ENCODE measurements around the gene SMIM38. TPM values are rescaled to one million over a fixed set of nuclear protein-coding genes. Genes with fewer than 3 reads are reported as not detected.
"Not testable (repeated sequence)": the region's sequence is repeated elsewhere in the genome, so short reads cannot be mapped to it uniquely, and the experiment has no call there.

The SMIM38 gene
- total RNA-seq, 6 experiments from 2014 or later = not detected

DNA sequence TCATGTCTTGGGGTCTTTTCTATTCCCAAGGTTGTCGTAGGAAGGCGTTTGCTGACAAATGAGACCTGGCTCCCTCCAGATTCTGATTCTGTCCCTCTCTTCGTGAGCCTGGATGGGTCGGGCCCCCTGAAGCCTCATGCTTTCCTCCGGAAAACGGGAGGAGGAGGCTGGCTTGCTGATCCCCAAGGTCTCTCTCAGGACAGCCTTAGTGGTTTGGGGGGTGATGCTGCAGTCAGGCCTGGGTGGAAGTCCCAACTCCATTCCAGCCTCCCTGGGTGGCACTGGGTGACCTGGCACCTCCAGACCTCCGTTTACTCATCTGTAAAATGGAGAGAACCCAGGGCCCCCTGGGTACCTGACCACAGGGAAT lies 23.4 kb upstream of the SMIM38 start:
- no peak for DNase-seq
- Mint-ChIP-seq H3K27ac (no peak overlapping the region), H3K9me3 (peaks cover 27% of the 10 kb centered on the region), H3K36me3 (ENCODE audit: low read depth) (peaks cover 28% of the 10 kb centered on the region), H3K27me3 (ENCODE audit: insufficient read depth) (peaks cover 2% of the 10 kb centered on the region; the same call in 1 of the 2 replicates), H3K4me1 (ENCODE audit: low read depth) (peaks cover 4% of the 10 kb centered on the region; the same call in 1 of the 2 replicates), H3K4me3 (no peak overlapping the region)
- TF ChIP-seq, protein P1, sequence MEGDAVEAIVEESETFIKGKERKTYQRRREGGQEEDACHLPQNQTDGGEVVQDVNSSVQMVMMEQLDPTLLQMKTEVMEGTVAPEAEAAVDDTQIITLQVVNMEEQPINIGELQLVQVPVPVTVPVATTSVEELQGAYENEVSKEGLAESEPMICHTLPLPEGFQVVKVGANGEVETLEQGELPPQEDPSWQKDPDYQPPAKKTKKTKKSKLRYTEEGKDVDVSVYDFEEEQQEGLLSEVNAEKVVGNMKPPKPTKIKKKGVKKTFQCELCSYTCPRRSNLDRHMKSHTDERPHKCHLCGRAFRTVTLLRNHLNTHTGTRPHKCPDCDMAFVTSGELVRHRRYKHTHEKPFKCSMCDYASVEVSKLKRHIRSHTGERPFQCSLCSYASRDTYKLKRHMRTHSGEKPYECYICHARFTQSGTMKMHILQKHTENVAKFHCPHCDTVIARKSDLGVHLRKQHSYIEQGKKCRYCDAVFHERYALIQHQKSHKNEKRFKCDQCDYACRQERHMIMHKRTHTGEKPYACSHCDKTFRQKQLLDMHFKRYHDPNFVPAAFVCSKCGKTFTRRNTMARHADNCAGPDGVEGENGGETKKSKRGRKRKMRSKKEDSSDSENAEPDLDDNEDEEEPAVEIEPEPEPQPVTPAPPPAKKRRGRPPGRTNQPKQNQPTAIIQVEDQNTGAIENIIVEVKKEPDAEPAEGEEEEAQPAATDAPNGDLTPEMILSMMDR (IDR thresholded peaks at IDR 0.05) = no peak

DNA sequence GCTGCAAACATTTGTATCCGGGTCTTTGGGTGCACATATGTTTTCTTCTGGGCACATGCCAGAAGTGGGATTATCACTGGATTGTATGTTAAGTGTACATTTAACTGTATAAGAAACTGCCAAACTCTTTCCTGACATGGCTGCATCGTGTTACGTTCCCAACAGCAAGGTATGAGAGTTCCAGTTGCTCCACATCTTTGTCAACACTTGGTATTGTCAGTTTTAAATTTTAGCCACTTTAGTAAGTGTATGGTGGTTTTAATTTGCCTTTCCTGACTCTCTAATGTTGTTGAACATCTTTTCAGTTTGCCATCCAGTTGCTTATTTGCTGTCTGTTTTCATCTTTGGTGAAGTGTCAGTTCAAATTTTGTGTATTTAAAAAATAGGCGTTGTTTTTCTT lies 22.5 kb upstream of the SMIM38 start:
- DNase-seq = no peak
- peaks cover 20% of the 10 kb centered on the region for H3K9me3 Mint-ChIP-seq
- H3K4me1 Mint-ChIP-seq (ENCODE audit: low read depth) = peaks cover 12% of the 10 kb centered on the region
- TF ChIP-seq, protein P1 (IDR thresholded peaks at IDR 0.05) = no peak
- H3K27ac Mint-ChIP-seq = no peak overlapping the region
- H3K36me3 Mint-ChIP-seq (ENCODE audit: low read depth) = peaks cover 23% of the 10 kb centered on the region
- H3K27me3 Mint-ChIP-seq (ENCODE audit: insufficient read depth) = peaks cover 3% of the 10 kb centered on the region
- H3K4me3 Mint-ChIP-seq = no peak overlapping the region

DNA sequence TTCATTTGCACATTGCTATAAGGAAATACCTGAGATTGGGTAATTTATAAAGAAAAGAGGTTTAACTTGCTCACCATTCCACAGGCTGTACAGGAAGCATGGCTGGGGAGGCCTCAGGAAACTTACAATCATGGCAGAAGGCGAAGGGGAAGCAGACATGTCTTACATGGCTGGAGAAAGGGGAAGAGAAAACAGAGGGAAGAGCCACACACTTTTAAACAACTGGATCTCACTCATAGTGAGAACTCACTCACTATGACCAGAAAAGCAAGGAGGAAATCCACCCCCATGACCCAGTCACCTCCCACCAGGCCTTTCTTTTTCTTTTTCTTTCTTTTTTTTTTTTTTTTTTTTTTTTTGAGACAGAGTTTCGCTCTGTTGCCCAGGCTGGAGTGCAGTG lies 21.6 kb upstream of the SMIM38 start:
- H3K4me1 Mint-ChIP-seq (ENCODE audit: low read depth) = peaks cover 19% of the 10 kb centered on the region
- H3K27me3 Mint-ChIP-seq (ENCODE audit: insufficient read depth); DNase-seq; H3K27ac Mint-ChIP-seq; H3K4me3 Mint-ChIP-seq: not testable (repeated sequence)
- H3K9me3 Mint-ChIP-seq = peaks cover 18% of the 10 kb centered on the region
- H3K36me3 Mint-ChIP-seq (ENCODE audit: low read depth) = peaks cover 25% of the 10 kb centered on the region

DNA sequence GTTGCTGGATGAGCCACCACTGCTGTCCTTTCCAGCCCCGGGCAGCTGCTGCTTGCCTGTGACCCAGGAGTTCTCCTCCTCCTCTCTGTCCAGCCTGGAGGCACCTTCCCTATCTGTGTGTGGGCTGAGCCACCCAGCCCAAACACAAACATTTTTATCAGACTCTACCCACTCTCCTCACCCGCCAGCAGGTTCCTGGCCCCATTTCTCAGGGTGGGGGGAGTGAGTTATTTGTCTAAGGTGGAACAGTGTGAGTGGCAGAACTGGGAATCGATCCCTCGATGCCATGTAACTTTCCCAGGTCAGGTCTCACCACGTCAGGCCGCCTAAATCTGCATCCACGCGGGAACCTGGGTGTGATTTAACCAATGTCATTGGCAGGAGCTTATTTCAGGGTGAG lies 20.8 kb upstream of the SMIM38 start:
- peaks cover 24% of the 10 kb centered on the region for H3K36me3 Mint-ChIP-seq (ENCODE audit: low read depth)
- H3K4me3 Mint-ChIP-seq = no peak overlapping the region
- H3K4me1 Mint-ChIP-seq (ENCODE audit: low read depth) = peaks cover 19% of the 10 kb centered on the region
- no peak for DNase-seq
- TF ChIP-seq, protein P1 (IDR thresholded peaks at IDR 0.05) = no peak
- peaks cover 18% of the 10 kb centered on the region for H3K9me3 Mint-ChIP-seq
- no peak overlapping the region for H3K27ac Mint-ChIP-seq
- H3K27me3 Mint-ChIP-seq (ENCODE audit: insufficient read depth) = peaks cover 4% of the 10 kb centered on the region

DNA sequence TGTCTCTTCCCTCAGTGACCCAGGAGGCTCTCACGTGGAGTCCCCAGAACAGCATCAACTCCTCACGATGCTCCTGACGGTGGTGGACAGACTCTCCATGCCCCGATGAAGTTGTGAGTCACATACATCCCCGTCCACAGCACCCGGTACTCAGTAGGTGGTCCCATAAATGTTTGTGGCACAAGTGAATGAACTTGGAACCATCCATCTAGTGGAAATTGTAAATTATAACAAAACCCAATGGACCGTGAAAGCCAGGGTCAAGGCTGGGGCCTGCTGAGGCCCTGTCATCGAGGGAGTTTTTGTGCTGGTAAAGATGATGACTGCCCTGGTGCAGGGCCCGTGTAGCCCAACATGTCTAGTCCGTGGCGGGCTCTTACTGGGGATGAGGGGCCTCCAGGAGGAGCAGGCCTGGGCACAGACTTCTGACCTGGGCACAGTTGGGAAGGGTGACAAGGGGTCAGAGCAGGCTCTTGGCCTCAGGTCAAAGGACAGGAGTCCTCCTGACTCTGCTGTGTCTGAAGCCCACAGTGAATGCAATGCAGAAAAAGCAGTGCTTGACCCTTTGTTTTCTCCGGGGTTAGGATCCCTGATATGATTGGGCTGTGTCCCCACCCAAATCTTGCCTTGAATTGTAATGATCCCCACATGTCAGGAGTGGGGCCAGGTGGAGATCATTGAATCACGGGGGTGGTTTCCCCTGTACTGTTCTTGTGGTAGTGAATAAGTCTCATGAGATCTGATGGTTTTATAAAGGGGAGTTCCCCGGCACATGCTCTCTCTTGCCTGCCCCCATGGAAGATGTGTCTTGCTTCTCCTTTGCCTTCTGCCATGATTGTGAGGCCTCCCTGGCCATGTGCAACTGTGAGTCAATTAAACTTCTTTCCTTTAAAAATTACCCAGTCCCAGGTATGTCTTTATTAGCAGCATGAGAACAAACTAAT lies 20.0 kb upstream of the SMIM38 start:
- TF ChIP-seq, protein P1 (IDR thresholded peaks at IDR 0.05) = no peak
- Mint-ChIP-seq H3K27me3 (ENCODE audit: insufficient read depth) (peaks cover 5% of the 10 kb centered on the region), H3K4me1 (ENCODE audit: low read depth) (peaks cover 19% of the 10 kb centered on the region), H3K36me3 (ENCODE audit: low read depth) (peaks cover 24% of the 10 kb centered on the region), H3K4me3 (no peak overlapping the region), H3K9me3 (peaks cover 18% of the 10 kb centered on the region), H3K27ac (no peak overlapping the region)
- no peak for DNase-seq

DNA sequence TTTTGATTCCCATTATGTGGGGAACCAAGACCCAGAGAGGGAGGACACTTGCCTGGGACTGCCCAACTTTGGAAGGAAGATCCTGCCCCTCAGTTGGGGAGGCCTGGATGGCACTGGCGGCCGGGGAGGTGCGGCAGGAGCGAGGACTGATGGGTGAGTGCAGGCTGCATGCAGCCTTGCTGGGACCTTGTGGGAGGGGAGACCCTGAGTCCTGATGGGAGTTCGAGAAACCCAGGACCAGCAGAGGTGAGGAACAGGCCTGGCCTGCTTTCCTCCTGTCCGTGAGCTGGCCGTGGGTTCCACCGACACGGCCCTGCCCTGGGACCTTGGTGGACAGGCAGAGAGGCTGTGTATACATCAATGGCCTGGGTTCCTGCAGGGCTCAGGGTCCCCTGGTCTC lies 19.3 kb upstream of the SMIM38 start:
- no peak for DNase-seq
- H3K4me1 Mint-ChIP-seq (ENCODE audit: low read depth) = peaks cover 15% of the 10 kb centered on the region
- H3K36me3 Mint-ChIP-seq (ENCODE audit: low read depth) = peaks cover 24% of the 10 kb centered on the region
- no peak overlapping the region for H3K4me3 Mint-ChIP-seq
- H3K27me3 Mint-ChIP-seq (ENCODE audit: insufficient read depth) = peaks cover 5% of the 10 kb centered on the region
- no peak overlapping the region for H3K27ac Mint-ChIP-seq
- TF ChIP-seq, protein P1 (IDR thresholded peaks at IDR 0.05) = no peak
- H3K9me3 Mint-ChIP-seq = peaks cover 18% of the 10 kb centered on the region

Data from HFFc6 (cell line).